Activated naive CD4-positive, alpha-beta T cell (primary cell): ENCODE measurements around the gene GADD45GIP1.
"Not testable (repeated sequence)": the region's sequence is repeated elsewhere in the genome, so short reads cannot be mapped to it uniquely, and the experiment has no call there.

Experiments used
- DNase-seq, 4 experiments: peaks; one replicate each; lab custom pipeline; 2025; lab: John Stamatoyannopoulos, UW

Gene GADD45GIP1

GRCh38 chr19:12957389-12957952, 448 bp upstream of the GADD45GIP1 start:
- DNase-seq: not testable (repeated sequence)

GRCh38 chr19:12955996-12956395, 1.0 kb downstream of the GADD45GIP1 start:
- DNase-seq: no peak

- not testable (repeated sequence) for DNase-seq
Measured at GRCh38 chr19:12955575-12955974, 1.4 kb downstream of the GADD45GIP1 start.

GRCh38 chr19:12954612-12954962, 2.4 kb downstream of the GADD45GIP1 start:
- DNase-seq: no peak

GRCh38 chr19:12953799-12954611, 3.0 kb downstream of the GADD45GIP1 start:
- no peak for DNase-seq

- no peak for DNase-seq
Measured at GRCh38 chr19:12953138-12953798, 3.8 kb downstream of the GADD45GIP1 start.

- DNase-seq: no peak
Measured at GRCh38 chr19:12952488-12953137, 4.4 kb downstream of the GADD45GIP1 start.

- not testable (repeated sequence) for DNase-seq
Measured at GRCh38 chr19:12952050-12952449, 5.0 kb downstream of the GADD45GIP1 start.

- no peak for DNase-seq
Measured at GRCh38 chr19:12949363-12950283, 7.4 kb downstream of the GADD45GIP1 start.

- no peak for DNase-seq
Measured at GRCh38 chr19:12948612-12949362, 8.2 kb downstream of the GADD45GIP1 start.

GRCh38 chr19:12947702-12948611, 9.1 kb downstream of the GADD45GIP1 start:
- no peak for DNase-seq

- no peak for DNase-seq
Measured at GRCh38 chr19:12946731-12947496, 10.1 kb downstream of the GADD45GIP1 start.

- DNase-seq: peak in 3 of 4 experiments; percentile 42 to 56 (median 50)
Measured at GRCh38 chr19:12946092-12946721, 10.8 kb downstream of the GADD45GIP1 start.

GRCh38 chr19:12945479-12946091, 11.4 kb downstream of the GADD45GIP1 start, which contains the start of gene RAD23A:
TSS of gene RAD23A (plus strand) at chr19:12945862. CDS start at chr19:12945949, 87 bp downstream.
- peak; percentile 94 to 97 (median 96) for DNase-seq

- DNase-seq: no peak
Measured at GRCh38 chr19:12944104-12944674, 12.8 kb downstream of the GADD45GIP1 start.

- no peak for DNase-seq
Measured at GRCh38 chr19:12943437-12944044, 13.5 kb downstream of the GADD45GIP1 start.

GRCh38 chr19:12940897-12941296, 16.1 kb downstream of the GADD45GIP1 start:
- DNase-seq: no peak
